Measurements from ENCODE around the gene PMFBP1. TPM values are rescaled to one million over a fixed set of nuclear protein-coding genes. Genes with fewer than 3 reads are reported as not detected.

Gene PMFBP1
- total RNA-seq, 1 experiment from 2014 or later: 1.4 TPM

DNA sequence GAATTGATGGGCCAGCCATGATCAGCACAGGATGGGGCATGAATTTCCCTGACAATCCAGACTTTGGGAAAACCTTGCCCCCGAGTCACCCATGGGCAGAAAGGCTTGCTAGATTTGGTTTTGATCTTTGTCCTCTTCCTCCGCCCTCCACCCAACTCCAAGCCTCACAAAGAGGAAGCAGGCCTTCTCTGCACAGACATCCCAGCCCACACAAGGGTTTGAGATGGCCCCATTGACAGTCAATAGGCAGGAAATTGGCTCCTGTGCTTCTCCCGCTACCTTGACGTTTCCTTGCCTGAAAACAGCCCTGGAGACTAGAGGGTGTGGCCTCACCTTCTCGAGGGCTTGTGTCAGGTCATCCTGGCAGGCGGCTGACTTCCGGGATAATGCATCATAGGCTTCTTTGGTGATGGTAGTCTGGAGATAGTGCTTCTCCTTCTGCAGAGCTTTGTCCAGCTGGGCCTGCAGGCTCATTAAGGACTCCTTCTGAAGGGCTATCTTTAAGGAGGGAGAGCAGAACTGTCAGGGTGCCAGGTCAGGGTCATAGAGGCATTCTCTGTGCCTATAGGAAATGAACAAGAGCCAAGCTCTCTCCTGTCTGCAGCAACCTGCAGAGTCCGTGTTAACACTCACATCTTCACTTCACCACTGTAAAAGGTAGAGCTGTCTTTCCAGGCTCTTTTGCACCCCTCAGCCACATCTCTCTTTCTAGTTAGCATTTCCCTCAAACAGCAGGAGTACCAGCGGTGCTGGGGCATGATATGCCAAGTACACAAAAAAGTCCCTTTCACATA, 46.1 kb downstream of the PMFBP1 start:
- no peaks in the 10 kb centered on the region for H3K9me3 Mint-ChIP-seq (ENCODE audit: unreplicated experiment)
- no peak overlapping the region for H3K27ac Mint-ChIP-seq (ENCODE audit: low read depth, unreplicated experiment)
- no peaks in the 10 kb centered on the region for H3K27me3 Mint-ChIP-seq (ENCODE audit: insufficient read depth, unreplicated experiment)
- H3K4me3 Mint-ChIP-seq (ENCODE audit: unreplicated experiment): no peak overlapping the region
- ChIA-PET POLR2A (no interaction called here), CTCF (interaction anchor here (0.5 to 8.6 kb wide), 32 partner anchors 9 to 1753 kb away, joined by 3 to 98 read pairs (median 5); no protein-coding TSS in a partner anchor)
- H3K4me1 Mint-ChIP-seq (ENCODE audit: insufficient read depth, unreplicated experiment): peaks cover 2% of the 10 kb centered on the region
- no peak for DNase-seq (ENCODE audit: unreplicated experiment)
- intact Hi-C loops (cut with micrococcal nuclease): loop anchor here (1.0 to 10.0 kb wide), 5 partner anchors 116 to 1751 kb away; no protein-coding TSS in a partner anchor
- TF ChIP-seq, protein P1, sequence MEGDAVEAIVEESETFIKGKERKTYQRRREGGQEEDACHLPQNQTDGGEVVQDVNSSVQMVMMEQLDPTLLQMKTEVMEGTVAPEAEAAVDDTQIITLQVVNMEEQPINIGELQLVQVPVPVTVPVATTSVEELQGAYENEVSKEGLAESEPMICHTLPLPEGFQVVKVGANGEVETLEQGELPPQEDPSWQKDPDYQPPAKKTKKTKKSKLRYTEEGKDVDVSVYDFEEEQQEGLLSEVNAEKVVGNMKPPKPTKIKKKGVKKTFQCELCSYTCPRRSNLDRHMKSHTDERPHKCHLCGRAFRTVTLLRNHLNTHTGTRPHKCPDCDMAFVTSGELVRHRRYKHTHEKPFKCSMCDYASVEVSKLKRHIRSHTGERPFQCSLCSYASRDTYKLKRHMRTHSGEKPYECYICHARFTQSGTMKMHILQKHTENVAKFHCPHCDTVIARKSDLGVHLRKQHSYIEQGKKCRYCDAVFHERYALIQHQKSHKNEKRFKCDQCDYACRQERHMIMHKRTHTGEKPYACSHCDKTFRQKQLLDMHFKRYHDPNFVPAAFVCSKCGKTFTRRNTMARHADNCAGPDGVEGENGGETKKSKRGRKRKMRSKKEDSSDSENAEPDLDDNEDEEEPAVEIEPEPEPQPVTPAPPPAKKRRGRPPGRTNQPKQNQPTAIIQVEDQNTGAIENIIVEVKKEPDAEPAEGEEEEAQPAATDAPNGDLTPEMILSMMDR (IDR thresholded peaks at IDR 0.05; ENCODE audit: unreplicated experiment): no peak
- no peaks in the 10 kb centered on the region for H3K36me3 Mint-ChIP-seq (ENCODE audit: insufficient read depth, unreplicated experiment)
- BruUV-seq (replicated peaks): no TSS peak

GRCh38 chr16:72124761-72125634, 47.0 kb downstream of the PMFBP1 start:
- TF ChIP-seq, protein P1 (IDR thresholded peaks at IDR 0.05; ENCODE audit: unreplicated experiment): peak; percentile 73

GRCh38 chr16:72124148-72124547, 47.8 kb downstream of the PMFBP1 start:
- peak overlapping the region; percentile 76 for H3K27ac Mint-ChIP-seq (ENCODE audit: low read depth, unreplicated experiment)
- H3K36me3 Mint-ChIP-seq (ENCODE audit: insufficient read depth, unreplicated experiment): no peaks in the 10 kb centered on the region
- no peaks in the 10 kb centered on the region for H3K9me3 Mint-ChIP-seq (ENCODE audit: unreplicated experiment)
- POLR2A ChIA-PET: no interaction called here
- H3K4me1 Mint-ChIP-seq (ENCODE audit: insufficient read depth, unreplicated experiment): no peaks in the 10 kb centered on the region
- no TSS peak for BruUV-seq (replicated peaks)
- intact Hi-C loops (cut with micrococcal nuclease): loop anchor here (10.0 kb wide), 2 partner anchors 651 to 1071 kb away; no protein-coding TSS in a partner anchor
- CTCF ChIA-PET: interaction anchor here (0.6 to 8.6 kb wide), 34 partner anchors 9 to 1926 kb away, joined by 3 to 98 read pairs (median 4); partner anchors contain the start of genes DHX38 and TXNL4B
- H3K27me3 Mint-ChIP-seq (ENCODE audit: insufficient read depth, unreplicated experiment): no peaks in the 10 kb centered on the region
- TF ChIP-seq, protein P1 (IDR thresholded peaks at IDR 0.05; ENCODE audit: unreplicated experiment): no peak
- no peak for DNase-seq (ENCODE audit: unreplicated experiment)
- no peak overlapping the region for H3K4me3 Mint-ChIP-seq (ENCODE audit: unreplicated experiment)

More at GRCh38 chr16:72124761-72125634, 47.0 kb downstream of the PMFBP1 start:
- Mint-ChIP-seq H3K4me1 (ENCODE audit: insufficient read depth, unreplicated experiment) (no peaks in the 10 kb centered on the region), H3K27ac (ENCODE audit: low read depth, unreplicated experiment) (no peak overlapping the region), H3K4me3 (ENCODE audit: unreplicated experiment) (no peak overlapping the region), H3K9me3 (ENCODE audit: unreplicated experiment) (no peaks in the 10 kb centered on the region), H3K36me3 (ENCODE audit: insufficient read depth, unreplicated experiment) (no peaks in the 10 kb centered on the region), H3K27me3 (ENCODE audit: insufficient read depth, unreplicated experiment) (no peaks in the 10 kb centered on the region)
- intact Hi-C loops (cut with micrococcal nuclease): loop anchor here (1.0 to 10.0 kb wide), 5 partner anchors 117 to 1752 kb away; no protein-coding TSS in a partner anchor
- CTCF ChIA-PET: interaction anchor here (0.5 to 8.6 kb wide), 50 partner anchors 10 to 1925 kb away, joined by 3 to 98 read pairs (median 3); partner anchors contain the start of genes DHX38 and TXNL4B
- POLR2A ChIA-PET: no interaction called here
- peak; percentile 71 for DNase-seq (ENCODE audit: unreplicated experiment)
- BruUV-seq (replicated peaks): no TSS peak

Measured in MCF 10A (cell line).